DND-41 (cell line): Measurements from ENCODE around the gene SMIM14.

ENCODE experiments used
- CTCF ChIP-seq: IDR thresholded peaks from 2 replicates; pipeline ENCODE4 v1.5.1; 2012; ENCODE audit warnings: borderline replicate concordance, low read length, moderate library complexity, mild to moderate bottlenecking; ENCODE audit not compliant: poor library complexity, severe bottlenecking; ENCODE audit errors: extremely low read depth
- EZH2 ChIP-seq: IDR thresholded peaks from 3 replicates; pipeline ENCODE4 v1.6.1; 2012; ENCODE audit warnings: borderline replicate concordance, low read depth, mild to moderate bottlenecking, moderate library complexity, low read length, inconsistent platforms; ENCODE audit not compliant: severe bottlenecking

- TF ChIP-seq CTCF (no peak), EZH2 (no peak)
These were observed 95.6 kb downstream of the SMIM14 start for GRCh38 chr4:39543034-39543433.
